HG02763 (cell line): Measurements from ENCODE around the gene COG7.
A peak's percentile ranks its signal among the peaks of the same experiment; 100 is the strongest.
"Not testable (repeated sequence)": the region's sequence is repeated elsewhere in the genome, so short reads cannot be mapped to it uniquely, and the experiment has no call there.

Experiments
- ATAC-seq: cut with Tn5 transposase; IDR thresholded peaks from one replicate; pipeline ENCODE4 v1.9.1; 2021; ENCODE audit warnings: mild to moderate bottlenecking, moderate library complexity; ENCODE audit not compliant: unreplicated experiment

COG7 gene

GRCh38 chr16:23452572-23453337 is at the start of gene COG7:
COG7 (minus strand) TSS chr16:23453189; CDS start chr16:23452994, 195 bp downstream.
- ATAC-seq, result peak; percentile 85

- ATAC-seq, result no peak
These were observed 49.5 kb upstream of the COG7 start for GRCh38 chr16:23502466-23502865.

- ATAC-seq, result no peak
These were observed 48.3 kb upstream of the COG7 start for GRCh38 chr16:23501291-23501690.

- ATAC-seq, result no peak
These were observed 47.9 kb upstream of the COG7 start for GRCh38 chr16:23500862-23501225.

- ATAC-seq, result no peak
These were observed 47.3 kb upstream of the COG7 start for GRCh38 chr16:23500212-23500861.

GRCh38 chr16:23499801-23500200 is 46.8 kb upstream of the COG7 start:
- no peak for ATAC-seq

GRCh38 chr16:23498863-23499262 is 45.9 kb upstream of the COG7 start:
- ATAC-seq, result no peak

- ATAC-seq, result no peak
These were observed 44.5 kb upstream of the COG7 start for GRCh38 chr16:23497543-23497868.

- no peak for ATAC-seq
These were observed 44.0 kb upstream of the COG7 start for GRCh38 chr16:23496821-23497542.

GRCh38 chr16:23495671-23496070 is 42.7 kb upstream of the COG7 start:
- no peak for ATAC-seq

GRCh38 chr16:23494188-23494587 is 41.2 kb upstream of the COG7 start:
- ATAC-seq, result no peak

GRCh38 chr16:23491490-23492391 is 38.8 kb upstream of the COG7 start:
- no peak for ATAC-seq

- ATAC-seq, result no peak
These were observed 33.5 kb upstream of the COG7 start for GRCh38 chr16:23486480-23486879.

- ATAC-seq, result no peak
These were observed 32.9 kb upstream of the COG7 start for GRCh38 chr16:23485841-23486240.

- no peak for ATAC-seq
These were observed 32.2 kb upstream of the COG7 start for GRCh38 chr16:23485257-23485614.

GRCh38 chr16:23484510-23485256 is 31.7 kb upstream of the COG7 start:
- no peak for ATAC-seq

GRCh38 chr16:23483492-23483891 is 30.5 kb upstream of the COG7 start:
- not testable (repeated sequence) for ATAC-seq

- ATAC-seq, result no peak
These were observed 29.8 kb upstream of the COG7 start for GRCh38 chr16:23482778-23483177.

- no peak for ATAC-seq
These were observed 27.3 kb upstream of the COG7 start for GRCh38 chr16:23480257-23480656.

- no peak for ATAC-seq
These were observed 26.1 kb upstream of the COG7 start for GRCh38 chr16:23479138-23479537.
